NCI-H2227 (cell line): Measurements from ENCODE around the gene CHST15.
"Not testable (repeated sequence)": the region's sequence is repeated elsewhere in the genome, so short reads cannot be mapped to it uniquely, and the experiment has no call there.

Experiments used
- DNase-seq: peaks from one replicate; lab custom pipeline; 2025; ENCODE audit not compliant: unreplicated experiment; lab: John Stamatoyannopoulos, UW

Gene CHST15

DNA sequence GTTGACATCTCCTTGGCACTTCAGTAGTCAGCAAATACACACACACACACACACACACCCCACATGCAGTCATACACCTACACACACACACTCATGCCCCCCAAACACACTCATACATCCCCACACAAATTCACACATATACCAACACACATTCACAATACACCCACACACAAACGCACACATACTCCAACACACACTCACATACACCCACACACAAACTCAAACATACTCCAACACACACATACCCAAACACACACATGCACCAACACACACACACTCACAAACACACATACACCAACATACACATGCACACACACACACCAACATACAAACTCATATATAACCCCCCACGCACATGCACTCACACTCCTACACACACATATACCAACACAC, 31.4 kb upstream of the CHST15 start:
- no peak for DNase-seq

- DNase-seq, result no peak
Measured at GRCh38 chr10:124124123-124124768, 30.8 kb upstream of the CHST15 start.

DNA sequence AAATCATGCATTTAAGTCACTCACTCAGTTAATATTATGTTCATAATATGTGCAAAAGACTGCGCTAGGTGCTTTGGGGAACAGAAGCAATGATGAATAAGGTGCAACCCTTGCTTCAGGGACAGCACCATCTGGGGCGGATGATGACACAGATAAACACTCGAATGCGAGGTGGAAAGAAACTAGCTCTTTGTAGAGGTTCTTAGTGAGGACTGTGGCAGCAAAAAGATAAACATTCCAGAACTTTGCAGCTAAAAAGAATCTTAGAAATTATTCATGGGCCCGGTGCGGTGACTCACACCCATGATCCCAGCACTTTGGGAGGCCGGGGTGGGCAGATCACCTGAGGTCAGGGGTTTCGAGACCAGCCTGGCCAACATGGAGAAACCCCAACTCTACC, 29.8 kb upstream of the CHST15 start:
- no peak for DNase-seq

- no peak for DNase-seq
Measured at GRCh38 chr10:124122211-124122610, 28.8 kb upstream of the CHST15 start.

DNA sequence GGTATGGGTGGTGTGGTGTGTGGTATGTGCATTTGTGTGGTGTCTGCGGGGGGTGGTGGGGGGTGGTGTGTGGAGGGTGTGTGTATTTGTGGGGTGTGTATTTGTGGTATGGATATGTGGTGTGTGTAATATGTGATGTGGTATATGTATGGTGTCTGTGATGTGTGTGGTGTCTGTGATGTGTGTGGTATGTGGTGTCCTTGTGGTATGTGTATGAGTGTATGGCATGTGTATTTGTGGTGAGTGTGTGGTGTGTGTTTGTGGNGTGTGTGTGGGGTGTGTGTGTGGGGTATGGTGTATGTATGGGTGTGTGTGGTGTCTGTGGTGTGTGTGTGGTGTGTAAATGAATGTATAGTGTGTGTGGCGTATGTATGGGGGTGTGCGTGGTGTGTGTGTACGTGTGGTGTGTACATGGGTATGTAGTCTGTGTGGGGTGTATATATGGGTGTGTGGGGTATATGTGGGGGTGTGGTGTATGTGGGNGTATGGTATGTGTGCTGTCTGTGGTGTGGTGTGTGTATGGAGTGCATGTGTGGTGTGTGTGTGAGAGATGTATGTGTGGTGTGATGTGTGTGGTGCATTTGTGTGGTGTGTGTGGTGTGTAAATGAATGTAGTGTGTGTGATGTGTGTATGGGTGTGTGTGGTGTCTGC, 27.1 kb upstream of the CHST15 start:
- no peak for DNase-seq

DNA sequence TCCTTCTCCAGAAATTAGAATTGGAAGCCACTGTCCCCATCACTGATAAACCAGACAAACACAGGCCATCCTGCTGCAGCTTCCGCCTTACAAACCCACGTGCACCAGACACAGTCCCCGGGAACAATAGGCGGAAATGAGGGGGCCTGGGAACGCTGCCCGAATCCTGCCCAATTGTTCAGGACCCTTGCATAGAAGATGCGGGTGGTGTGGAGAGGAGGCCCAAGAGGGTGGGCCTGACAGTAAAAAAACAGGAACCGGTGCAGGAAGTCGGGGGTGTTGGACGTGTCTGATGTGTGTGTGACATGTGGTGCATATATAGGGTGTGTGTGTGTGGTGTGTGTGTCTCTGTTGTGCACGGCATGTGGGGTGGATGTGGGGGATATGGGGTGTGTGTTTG, 26.5 kb upstream of the CHST15 start:
- DNase-seq, result no peak

GRCh38 chr10:124119216-124119615, 25.8 kb upstream of the CHST15 start:
- DNase-seq, result no peak

DNA sequence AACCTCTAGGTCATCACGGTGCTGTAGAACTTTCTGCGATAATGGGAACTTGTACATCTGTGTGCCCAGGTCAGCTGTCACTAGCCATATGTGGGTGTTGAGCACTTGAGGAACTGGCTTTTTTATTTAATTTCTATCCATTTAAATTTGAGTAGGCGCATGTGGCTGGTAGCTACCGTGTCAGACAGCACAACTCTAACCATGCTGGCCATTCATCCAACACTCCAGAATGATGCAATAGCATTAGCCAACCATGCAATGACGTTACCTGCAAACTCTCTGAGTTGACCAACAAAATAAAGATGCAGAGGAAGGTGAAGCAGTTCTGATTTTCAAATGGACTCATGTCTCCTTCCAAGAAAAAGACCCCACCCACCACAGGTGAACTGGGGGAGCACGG, 24.4 kb upstream of the CHST15 start:
- DNase-seq, result no peak

DNA sequence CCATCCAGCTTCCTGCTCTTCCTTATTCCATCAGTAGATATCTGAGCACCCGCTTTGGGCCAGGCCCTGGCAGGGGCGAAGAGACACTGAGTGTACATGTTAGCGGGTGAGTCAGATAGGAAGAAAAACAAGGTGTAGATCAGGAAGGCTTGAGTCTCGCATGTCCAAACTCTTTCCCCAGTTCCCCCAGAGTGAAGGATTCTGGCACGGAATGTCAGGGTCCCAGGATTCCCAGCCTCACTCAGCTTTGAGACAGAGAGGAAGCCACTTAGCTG, 24.1 kb upstream of the CHST15 start:
- no peak for DNase-seq

DNA sequence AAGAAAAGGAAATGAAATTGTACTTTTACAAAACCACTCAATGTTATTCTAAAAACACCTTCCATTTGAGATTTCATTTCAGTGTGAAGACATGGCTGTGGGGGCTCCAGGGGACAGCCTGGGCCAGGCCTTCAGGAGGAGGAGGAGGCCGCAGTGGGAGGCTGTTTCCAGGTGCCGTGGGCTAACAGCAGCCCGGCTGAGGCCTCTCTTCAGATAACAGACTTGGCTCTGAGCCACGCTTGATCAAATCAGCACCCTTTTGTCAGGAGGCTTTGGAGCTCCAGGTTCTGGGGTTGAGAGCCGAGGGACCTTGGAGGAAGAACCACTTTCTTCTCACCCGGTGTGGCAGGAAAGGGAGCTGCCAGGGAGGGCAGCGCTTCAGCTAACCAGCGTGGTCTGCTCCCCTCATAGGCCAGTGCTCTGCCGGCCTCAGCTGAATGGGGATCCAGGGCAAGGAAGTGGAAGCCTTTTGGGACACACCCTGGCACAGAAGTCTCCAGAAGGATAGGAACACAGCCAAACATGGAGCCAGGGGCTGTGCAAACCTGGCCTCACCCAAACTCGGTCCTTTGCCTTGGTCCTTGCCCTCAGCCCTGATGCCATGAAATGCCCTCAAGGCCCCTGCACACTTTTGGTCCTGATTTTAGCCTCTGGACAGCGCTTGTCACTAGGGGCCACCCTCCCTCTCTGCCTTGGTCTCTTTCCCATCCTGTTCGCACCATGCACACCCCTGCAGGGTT, 23.5 kb upstream of the CHST15 start:
- no peak for DNase-seq

GRCh38 chr10:124114696-124115095, 21.3 kb upstream of the CHST15 start:
- no peak for DNase-seq

DNA sequence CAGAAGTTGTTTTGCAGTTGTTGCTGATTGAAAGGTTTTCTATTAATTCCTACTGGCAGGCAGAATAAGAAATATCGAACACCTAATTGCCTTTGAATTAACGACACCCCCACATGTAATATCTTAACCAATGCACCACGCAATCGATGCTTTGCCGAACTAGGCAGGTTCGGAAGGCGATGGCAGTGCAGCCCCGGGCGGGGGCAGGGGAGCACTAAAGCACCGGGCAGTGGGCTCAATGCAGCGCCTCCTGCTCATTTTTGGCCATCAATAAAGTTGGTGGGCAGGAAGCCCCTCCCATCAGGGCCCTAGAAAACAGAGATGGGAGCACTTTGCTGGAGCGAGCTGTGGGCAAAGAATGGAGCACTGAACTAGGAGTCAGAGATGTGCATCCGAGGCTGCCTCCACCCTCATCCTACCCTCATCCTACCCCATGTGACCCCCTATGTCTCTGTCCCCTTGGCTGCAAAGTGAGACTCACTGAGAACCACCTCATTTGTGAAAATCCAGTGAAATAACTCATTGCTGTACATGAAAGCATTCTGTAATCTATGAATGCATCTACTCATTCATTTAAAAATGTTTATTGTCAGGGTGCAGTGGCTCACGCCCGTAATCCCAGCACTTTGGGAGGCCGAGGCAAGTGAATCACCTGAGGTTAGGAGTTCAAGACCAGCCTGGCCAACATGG, 19.6 kb upstream of the CHST15 start:
- no peak for DNase-seq

GRCh38 chr10:124110882-124111281, 17.5 kb upstream of the CHST15 start:
- no peak for DNase-seq

- DNase-seq, result no peak
Measured at GRCh38 chr10:124109261-124109660, 15.9 kb upstream of the CHST15 start.

DNA sequence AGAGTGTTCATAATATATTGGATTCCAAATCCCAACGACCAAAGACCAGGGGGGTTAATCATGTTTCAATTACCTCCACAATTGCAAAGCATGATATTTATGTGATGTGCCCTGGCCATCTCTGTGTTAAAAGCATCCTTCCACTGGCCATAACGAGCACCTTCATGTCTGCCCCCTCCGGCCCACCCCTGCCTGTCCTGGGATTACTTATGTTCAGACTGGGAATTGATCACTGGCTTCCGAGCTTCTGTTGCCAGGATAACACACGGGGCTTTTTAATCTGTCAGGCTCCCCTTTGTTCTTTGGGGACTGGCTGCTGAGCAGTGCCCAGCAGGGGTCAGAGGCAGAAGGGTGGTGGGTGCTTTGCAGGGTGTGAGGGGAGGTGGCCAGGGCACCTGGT, 13.7 kb upstream of the CHST15 start:
- DNase-seq, result no peak

GRCh38 chr10:124106241-124106879, 13.0 kb upstream of the CHST15 start:
- no peak for DNase-seq

DNA sequence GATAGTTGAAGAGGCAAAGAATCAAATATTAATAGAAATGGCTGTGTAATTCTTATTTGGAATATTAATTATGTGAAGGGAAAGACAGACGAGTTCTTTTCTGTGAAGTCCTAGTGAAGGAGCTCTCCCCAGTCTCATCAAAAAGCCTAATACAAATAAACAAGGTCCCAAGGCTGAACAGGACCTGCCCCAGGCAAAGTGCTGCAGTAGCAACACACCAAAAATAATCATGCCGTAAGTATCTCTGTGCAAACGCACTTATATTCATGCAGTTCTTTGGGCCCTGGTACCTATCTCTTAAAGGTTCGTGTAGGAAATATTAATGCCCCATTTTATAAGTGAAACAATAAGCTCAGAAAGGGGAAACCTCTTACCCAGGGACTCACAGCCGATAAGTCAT, 12.2 kb upstream of the CHST15 start:
- DNase-seq, result no peak

DNA sequence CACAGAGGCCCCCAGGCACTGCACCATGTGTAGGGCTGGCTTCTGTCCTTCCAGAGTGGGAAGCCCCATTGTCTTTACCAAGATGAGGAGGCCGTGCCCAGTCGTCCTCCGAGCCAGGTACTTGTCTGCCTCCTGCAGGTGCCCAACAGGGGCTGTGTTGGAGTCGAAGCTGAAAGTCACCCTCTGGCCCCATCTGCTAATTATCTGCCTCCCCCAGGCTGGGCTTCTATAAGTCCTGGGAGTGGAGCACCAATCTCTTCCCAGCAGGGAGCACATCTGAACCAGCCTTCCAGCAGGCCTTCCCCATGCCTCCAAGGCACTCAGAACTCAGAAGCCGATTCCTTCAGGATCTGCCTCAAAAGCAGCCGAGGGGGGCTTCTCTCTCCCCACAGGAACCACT, 11.6 kb upstream of the CHST15 start:
- no peak for DNase-seq

- no peak for DNase-seq
Measured at GRCh38 chr10:124104011-124104627, 10.7 kb upstream of the CHST15 start.

DNA sequence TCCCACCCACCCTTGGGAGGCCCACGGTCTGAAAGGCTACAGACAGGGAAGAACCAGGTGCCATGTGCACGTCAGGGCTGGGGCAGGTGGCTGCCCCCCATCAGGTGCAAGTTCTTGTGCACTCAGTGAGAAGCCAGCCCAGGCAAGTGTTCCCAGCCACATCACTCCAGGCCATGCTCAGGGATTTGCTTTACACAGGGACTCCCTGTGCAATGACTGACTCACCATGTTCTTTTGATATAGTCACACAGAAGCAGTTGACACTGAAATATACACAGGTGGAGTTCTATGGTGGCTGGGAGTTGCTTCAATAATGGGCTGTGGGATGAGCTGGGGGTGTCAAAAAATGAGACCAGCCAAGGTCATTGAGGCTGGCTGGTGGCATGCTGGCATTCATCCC, 8.0 kb upstream of the CHST15 start:
- no peak for DNase-seq

GRCh38 chr10:124100651-124101050, 7.3 kb upstream of the CHST15 start:
- DNase-seq, result not testable (repeated sequence)
